ENCODE measurements around the gene ASAP2. TPM values are rescaled to one million over a fixed set of nuclear protein-coding genes. Genes with fewer than 3 reads are reported as not detected.

The ASAP2 gene
- total RNA-seq, 1 experiment from 2014 or later, result 14.3 TPM

DNA sequence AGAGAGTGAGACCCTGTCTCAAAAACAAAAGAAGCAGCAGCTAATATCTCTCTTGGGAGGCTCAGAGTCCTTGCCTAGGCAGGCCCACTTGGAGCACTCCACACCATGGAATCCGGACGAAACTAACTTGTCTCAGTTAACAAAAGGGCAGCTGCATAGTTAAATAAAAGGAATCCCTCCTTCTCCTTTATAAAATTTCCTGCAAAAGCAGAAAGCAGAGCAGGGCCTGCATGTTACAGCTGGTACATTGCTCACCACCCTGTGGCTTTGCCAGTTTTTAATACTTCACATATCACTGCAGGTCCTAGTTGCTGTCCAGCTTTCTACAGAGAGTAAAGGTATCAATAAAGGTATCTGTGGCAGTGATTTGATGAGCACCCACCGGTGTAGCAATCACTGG is 93.6 kb downstream of the ASAP2 start (continued):
- TF ChIP-seq, protein P1, sequence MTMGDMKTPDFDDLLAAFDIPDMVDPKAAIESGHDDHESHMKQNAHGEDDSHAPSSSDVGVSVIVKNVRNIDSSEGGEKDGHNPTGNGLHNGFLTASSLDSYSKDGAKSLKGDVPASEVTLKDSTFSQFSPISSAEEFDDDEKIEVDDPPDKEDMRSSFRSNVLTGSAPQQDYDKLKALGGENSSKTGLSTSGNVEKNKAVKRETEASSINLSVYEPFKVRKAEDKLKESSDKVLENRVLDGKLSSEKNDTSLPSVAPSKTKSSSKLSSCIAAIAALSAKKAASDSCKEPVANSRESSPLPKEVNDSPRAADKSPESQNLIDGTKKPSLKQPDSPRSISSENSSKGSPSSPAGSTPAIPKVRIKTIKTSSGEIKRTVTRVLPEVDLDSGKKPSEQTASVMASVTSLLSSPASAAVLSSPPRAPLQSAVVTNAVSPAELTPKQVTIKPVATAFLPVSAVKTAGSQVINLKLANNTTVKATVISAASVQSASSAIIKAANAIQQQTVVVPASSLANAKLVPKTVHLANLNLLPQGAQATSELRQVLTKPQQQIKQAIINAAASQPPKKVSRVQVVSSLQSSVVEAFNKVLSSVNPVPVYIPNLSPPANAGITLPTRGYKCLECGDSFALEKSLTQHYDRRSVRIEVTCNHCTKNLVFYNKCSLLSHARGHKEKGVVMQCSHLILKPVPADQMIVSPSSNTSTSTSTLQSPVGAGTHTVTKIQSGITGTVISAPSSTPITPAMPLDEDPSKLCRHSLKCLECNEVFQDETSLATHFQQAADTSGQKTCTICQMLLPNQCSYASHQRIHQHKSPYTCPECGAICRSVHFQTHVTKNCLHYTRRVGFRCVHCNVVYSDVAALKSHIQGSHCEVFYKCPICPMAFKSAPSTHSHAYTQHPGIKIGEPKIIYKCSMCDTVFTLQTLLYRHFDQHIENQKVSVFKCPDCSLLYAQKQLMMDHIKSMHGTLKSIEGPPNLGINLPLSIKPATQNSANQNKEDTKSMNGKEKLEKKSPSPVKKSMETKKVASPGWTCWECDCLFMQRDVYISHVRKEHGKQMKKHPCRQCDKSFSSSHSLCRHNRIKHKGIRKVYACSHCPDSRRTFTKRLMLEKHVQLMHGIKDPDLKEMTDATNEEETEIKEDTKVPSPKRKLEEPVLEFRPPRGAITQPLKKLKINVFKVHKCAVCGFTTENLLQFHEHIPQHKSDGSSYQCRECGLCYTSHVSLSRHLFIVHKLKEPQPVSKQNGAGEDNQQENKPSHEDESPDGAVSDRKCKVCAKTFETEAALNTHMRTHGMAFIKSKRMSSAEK (CRISPR knock-in tag; IDR thresholded peaks at IDR 0.05; ENCODE audit: borderline replicate concordance), result no peak
- TF ChIP-seq, protein P2, sequence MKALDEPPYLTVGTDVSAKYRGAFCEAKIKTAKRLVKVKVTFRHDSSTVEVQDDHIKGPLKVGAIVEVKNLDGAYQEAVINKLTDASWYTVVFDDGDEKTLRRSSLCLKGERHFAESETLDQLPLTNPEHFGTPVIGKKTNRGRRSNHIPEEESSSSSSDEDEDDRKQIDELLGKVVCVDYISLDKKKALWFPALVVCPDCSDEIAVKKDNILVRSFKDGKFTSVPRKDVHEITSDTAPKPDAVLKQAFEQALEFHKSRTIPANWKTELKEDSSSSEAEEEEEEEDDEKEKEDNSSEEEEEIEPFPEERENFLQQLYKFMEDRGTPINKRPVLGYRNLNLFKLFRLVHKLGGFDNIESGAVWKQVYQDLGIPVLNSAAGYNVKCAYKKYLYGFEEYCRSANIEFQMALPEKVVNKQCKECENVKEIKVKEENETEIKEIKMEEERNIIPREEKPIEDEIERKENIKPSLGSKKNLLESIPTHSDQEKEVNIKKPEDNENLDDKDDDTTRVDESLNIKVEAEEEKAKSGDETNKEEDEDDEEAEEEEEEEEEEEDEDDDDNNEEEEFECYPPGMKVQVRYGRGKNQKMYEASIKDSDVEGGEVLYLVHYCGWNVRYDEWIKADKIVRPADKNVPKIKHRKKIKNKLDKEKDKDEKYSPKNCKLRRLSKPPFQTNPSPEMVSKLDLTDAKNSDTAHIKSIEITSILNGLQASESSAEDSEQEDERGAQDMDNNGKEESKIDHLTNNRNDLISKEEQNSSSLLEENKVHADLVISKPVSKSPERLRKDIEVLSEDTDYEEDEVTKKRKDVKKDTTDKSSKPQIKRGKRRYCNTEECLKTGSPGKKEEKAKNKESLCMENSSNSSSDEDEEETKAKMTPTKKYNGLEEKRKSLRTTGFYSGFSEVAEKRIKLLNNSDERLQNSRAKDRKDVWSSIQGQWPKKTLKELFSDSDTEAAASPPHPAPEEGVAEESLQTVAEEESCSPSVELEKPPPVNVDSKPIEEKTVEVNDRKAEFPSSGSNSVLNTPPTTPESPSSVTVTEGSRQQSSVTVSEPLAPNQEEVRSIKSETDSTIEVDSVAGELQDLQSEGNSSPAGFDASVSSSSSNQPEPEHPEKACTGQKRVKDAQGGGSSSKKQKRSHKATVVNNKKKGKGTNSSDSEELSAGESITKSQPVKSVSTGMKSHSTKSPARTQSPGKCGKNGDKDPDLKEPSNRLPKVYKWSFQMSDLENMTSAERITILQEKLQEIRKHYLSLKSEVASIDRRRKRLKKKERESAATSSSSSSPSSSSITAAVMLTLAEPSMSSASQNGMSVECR (CRISPR knock-in tag; IDR thresholded peaks at IDR 0.05; ENCODE audit: borderline replicate concordance), result no peak

DNA sequence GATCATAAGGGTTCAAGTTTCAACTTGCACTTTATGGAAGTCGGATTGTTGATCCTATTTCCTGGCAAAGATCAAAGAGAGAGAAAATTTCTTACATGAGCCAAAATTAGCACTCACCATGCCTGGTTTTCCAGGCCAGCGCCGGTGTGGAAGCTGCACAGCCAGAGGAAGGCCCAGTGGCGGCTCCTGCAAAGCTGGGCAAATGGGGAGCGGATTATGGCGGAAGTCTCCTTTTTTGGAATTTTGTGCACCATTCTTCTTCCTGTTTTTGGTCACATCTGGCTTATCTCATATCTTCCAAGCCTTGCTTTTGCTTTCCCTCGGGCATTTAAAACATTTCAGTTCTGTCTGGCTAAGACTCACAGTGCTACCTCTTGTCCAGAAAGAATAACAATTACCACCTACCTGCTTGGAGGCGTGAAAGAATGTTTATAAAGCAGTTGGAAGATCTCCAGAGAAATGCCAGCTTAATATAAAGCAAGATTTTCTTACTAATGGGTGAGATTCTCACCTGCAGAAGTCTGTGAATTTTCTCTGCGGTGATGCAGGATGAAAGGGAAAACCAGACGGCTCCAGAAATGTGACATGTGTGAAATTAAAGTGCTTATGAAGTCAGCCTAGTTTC is 94.3 kb downstream of the ASAP2 start:
- Mint-ChIP-seq H3K4me1 (peaks cover 9% of the 10 kb centered on the region), H3K4me3 (no peak overlapping the region), H3K27ac (peak overlapping the region; percentile 57; the same call in 1 of the 2 replicates), H3K27me3 (ENCODE audit: low read depth) (no peaks in the 10 kb centered on the region), H3K36me3 (no peaks in the 10 kb centered on the region), H3K9me3 (no peaks in the 10 kb centered on the region)
- ATAC-seq, result no peak
- POLR2A ChIA-PET, result no interaction called here
- no peak for DNase-seq (ENCODE audit: low spot score)
- CTCF ChIA-PET, result interaction anchor here (1.2 to 1.6 kb wide), 2 partner anchors 56 to 159 kb away, joined by 3 to 9 read pairs; no protein-coding TSS in a partner anchor
- TF ChIP-seq, protein P3, sequence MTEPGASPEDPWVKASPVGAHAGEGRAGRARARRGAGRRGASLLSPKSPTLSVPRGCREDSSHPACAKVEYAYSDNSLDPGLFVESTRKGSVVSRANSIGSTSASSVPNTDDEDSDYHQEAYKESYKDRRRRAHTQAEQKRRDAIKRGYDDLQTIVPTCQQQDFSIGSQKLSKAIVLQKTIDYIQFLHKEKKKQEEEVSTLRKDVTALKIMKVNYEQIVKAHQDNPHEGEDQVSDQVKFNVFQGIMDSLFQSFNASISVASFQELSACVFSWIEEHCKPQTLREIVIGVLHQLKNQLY (CRISPR knock-in tag; IDR thresholded peaks at IDR 0.05), result no peak
- TF ChIP-seq, protein P4, sequence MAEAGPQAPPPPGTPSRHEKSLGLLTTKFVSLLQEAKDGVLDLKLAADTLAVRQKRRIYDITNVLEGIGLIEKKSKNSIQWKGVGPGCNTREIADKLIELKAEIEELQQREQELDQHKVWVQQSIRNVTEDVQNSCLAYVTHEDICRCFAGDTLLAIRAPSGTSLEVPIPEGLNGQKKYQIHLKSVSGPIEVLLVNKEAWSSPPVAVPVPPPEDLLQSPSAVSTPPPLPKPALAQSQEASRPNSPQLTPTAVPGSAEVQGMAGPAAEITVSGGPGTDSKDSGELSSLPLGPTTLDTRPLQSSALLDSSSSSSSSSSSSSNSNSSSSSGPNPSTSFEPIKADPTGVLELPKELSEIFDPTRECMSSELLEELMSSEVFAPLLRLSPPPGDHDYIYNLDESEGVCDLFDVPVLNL (CRISPR knock-in tag; IDR thresholded peaks at IDR 0.05; ENCODE audit: borderline replicate concordance, low read depth), result no peak
- TF ChIP-seq ZNF671 (CRISPR knock-in tag; IDR thresholded peaks at IDR 0.05) (no peak), ZNF396 (CRISPR knock-in tag; IDR thresholded peaks at IDR 0.05; ENCODE audit: borderline replicate concordance) (no peak), ZNF423 (CRISPR knock-in tag; IDR thresholded peaks at IDR 0.05) (no peak), JAZF1 (CRISPR knock-in tag; IDR thresholded peaks at IDR 0.05) (no peak), CREB1 (CRISPR knock-in tag; IDR thresholded peaks at IDR 0.05) (no peak)
- TF ChIP-seq, protein P5, sequence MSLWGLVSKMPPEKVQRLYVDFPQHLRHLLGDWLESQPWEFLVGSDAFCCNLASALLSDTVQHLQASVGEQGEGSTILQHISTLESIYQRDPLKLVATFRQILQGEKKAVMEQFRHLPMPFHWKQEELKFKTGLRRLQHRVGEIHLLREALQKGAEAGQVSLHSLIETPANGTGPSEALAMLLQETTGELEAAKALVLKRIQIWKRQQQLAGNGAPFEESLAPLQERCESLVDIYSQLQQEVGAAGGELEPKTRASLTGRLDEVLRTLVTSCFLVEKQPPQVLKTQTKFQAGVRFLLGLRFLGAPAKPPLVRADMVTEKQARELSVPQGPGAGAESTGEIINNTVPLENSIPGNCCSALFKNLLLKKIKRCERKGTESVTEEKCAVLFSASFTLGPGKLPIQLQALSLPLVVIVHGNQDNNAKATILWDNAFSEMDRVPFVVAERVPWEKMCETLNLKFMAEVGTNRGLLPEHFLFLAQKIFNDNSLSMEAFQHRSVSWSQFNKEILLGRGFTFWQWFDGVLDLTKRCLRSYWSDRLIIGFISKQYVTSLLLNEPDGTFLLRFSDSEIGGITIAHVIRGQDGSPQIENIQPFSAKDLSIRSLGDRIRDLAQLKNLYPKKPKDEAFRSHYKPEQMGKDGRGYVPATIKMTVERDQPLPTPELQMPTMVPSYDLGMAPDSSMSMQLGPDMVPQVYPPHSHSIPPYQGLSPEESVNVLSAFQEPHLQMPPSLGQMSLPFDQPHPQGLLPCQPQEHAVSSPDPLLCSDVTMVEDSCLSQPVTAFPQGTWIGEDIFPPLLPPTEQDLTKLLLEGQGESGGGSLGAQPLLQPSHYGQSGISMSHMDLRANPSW (CRISPR knock-in tag; conservative IDR thresholded peaks at IDR 0.05; ENCODE audit: low read depth), result no peak
- TF ChIP-seq, protein P6, sequence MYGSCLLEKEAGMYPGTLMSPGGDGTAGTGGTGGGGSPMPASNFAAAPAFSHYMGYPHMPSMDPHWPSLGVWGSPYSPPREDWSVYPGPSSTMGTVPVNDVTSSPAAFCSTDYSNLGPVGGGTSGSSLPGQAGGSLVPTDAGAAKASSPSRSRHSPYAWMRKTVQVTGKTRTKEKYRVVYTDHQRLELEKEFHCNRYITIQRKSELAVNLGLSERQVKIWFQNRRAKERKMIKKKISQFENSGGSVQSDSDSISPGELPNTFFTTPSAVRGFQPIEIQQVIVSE (CRISPR knock-in tag; IDR thresholded peaks at IDR 0.05; ENCODE audit: borderline replicate concordance), result no peak
- TF ChIP-seq, protein P7, sequence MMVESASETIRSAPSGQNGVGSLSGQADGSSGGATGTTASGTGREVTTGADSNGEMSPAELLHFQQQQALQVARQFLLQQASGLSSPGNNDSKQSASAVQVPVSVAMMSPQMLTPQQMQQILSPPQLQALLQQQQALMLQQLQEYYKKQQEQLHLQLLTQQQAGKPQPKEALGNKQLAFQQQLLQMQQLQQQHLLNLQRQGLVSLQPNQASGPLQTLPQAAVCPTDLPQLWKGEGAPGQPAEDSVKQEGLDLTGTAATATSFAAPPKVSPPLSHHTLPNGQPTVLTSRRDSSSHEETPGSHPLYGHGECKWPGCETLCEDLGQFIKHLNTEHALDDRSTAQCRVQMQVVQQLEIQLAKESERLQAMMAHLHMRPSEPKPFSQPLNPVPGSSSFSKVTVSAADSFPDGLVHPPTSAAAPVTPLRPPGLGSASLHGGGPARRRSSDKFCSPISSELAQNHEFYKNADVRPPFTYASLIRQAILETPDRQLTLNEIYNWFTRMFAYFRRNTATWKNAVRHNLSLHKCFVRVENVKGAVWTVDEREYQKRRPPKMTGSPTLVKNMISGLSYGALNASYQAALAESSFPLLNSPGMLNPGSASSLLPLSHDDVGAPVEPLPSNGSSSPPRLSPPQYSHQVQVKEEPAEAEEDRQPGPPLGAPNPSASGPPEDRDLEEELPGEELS (CRISPR knock-in tag; IDR thresholded peaks at IDR 0.05), result no peak
- TF ChIP-seq, protein P8, sequence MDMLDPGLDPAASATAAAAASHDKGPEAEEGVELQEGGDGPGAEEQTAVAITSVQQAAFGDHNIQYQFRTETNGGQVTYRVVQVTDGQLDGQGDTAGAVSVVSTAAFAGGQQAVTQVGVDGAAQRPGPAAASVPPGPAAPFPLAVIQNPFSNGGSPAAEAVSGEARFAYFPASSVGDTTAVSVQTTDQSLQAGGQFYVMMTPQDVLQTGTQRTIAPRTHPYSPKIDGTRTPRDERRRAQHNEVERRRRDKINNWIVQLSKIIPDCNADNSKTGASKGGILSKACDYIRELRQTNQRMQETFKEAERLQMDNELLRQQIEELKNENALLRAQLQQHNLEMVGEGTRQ (CRISPR knock-in tag; IDR thresholded peaks at IDR 0.05), result no peak
- TF ChIP-seq, protein P9, sequence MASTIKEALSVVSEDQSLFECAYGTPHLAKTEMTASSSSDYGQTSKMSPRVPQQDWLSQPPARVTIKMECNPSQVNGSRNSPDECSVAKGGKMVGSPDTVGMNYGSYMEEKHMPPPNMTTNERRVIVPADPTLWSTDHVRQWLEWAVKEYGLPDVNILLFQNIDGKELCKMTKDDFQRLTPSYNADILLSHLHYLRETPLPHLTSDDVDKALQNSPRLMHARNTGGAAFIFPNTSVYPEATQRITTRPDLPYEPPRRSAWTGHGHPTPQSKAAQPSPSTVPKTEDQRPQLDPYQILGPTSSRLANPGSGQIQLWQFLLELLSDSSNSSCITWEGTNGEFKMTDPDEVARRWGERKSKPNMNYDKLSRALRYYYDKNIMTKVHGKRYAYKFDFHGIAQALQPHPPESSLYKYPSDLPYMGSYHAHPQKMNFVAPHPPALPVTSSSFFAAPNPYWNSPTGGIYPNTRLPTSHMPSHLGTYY (CRISPR knock-in tag; IDR thresholded peaks at IDR 0.05), result no peak

Data from WTC11 (cell line).